Endothelial cell of umbilical vein (primary cell): ENCODE data around the gene FYTTD1. TPM values are rescaled to one million over a fixed set of nuclear protein-coding genes. Genes with fewer than 3 reads are reported as not detected.

Experiments
- BruUV-seq: library from RNA; stranded (reverse); fragments of 400-500 nt; replicated peaks from 2 replicates; lab custom pipeline; 2021; lab: Mats Ljungman, UMichigan
- CTCF ChIA-PET: fragments of 300-600, 350-600 bp; sonication (Branson Sonifier 250); formaldehyde crosslinking; loops from one replicate; lab custom pipeline; 2021; ENCODE audit warnings: antibody characterized with exemption, inconsistent platforms; lab: Charles Lee
- POLR2A ChIA-PET: fragments of 300-600, 350-600 bp; sonication (Branson Sonifier 250); formaldehyde crosslinking; loops from one replicate; lab custom pipeline; 2021; ENCODE audit warnings: antibody characterized with exemption, inconsistent platforms; lab: Charles Lee
- DNase-seq: peaks from one replicate; pipeline ENCODE4 v3.0.0-alpha.2; 2011; ENCODE audit warnings: low read depth, low spot score
- FAIRE-seq: peaks from 2 replicates; lab custom pipeline; 2011; peaks lifted over from hg19 to GRCh38; lab: Jason Lieb, UNC
- H2AFZ ChIP-seq: 2 replicates; pipeline ENCODE4 v1.6.0; 2012; ENCODE audit warnings: low read depth, low read length, control low read depth, inconsistent platforms
- H3K27ac ChIP-seq: 2 replicates; pipeline ENCODE4 v1.5.1; 2011; ENCODE audit warnings: low read depth, mild to moderate bottlenecking, control low read depth, low read length, moderate library complexity; ENCODE audit not compliant: insufficient read depth
- H3K27me3 ChIP-seq, 2 experiments: 2 replicates each; pipeline versions ENCODE4 v1.6.0 to v1.6.1; 2011; ENCODE audit warnings: low read length in 2 of 2, mixed read lengths in 1 of 2; ENCODE audit not compliant: control insufficient read depth in 2 of 2, insufficient read depth in 2 of 2
- H3K36me3 ChIP-seq, 2 experiments: 2 replicates in 1 of 2; 3 replicates in 1 of 2; pipeline ENCODE4 v1.5.1; 2011; ENCODE audit warnings: low read length in 2 of 2, mild to moderate bottlenecking in 1 of 2, moderate library complexity in 1 of 2; ENCODE audit not compliant: control insufficient read depth in 2 of 2, insufficient read depth in 2 of 2; ENCODE audit errors: extremely low read depth in 1 of 2
- H3K4me1 ChIP-seq: 3 replicates; pipeline ENCODE4 v1.5.1; 2011; ENCODE audit warnings: mild to moderate bottlenecking, low read length; ENCODE audit not compliant: control insufficient read depth, insufficient read depth; ENCODE audit errors: extremely low read depth
- H3K4me2 ChIP-seq: 2 replicates; pipeline ENCODE4 v1.6.1; 2011; ENCODE audit warnings: low read length, control low read depth, mixed read lengths; ENCODE audit not compliant: insufficient read depth
- H3K4me3 ChIP-seq, 3 experiments: fragments of 200-600 bp in 1 of 3; sonication (generic), shearing (Covaris generic) in 1 of 3; replicated peaks in 1 of 3; 2 replicates each; pipeline ENCODE4 v1.5.1; 2011 to 2016; ENCODE audit warnings: control low read depth in 3 of 3, low read length in 3 of 3, mild to moderate bottlenecking in 2 of 3, inconsistent platforms in 1 of 3, low read depth in 1 of 3, moderate library complexity in 1 of 3; ENCODE audit not compliant: insufficient read depth in 1 of 3
- H3K79me2 ChIP-seq: 2 replicates; pipeline ENCODE4 v1.6.0; 2012; ENCODE audit warnings: low read length, inconsistent platforms; ENCODE audit not compliant: control insufficient read depth, insufficient read depth
- H3K9ac ChIP-seq: replicated peaks from 2 replicates; pipeline ENCODE3; 2011; ENCODE audit warnings: low read length, control low read depth; ENCODE audit not compliant: insufficient read depth; ENCODE audit errors: extremely low read depth
- H3K9me1 ChIP-seq: replicated peaks from 3 replicates; pipeline ENCODE4 v1.6.0; 2011; ENCODE audit warnings: mild to moderate bottlenecking, low read length; ENCODE audit not compliant: control insufficient read depth, insufficient read depth; ENCODE audit errors: extremely low read depth
- H3K9me3 ChIP-seq: replicated peaks from 2 replicates; pipeline ENCODE4 v1.5.1; 2012; ENCODE audit warnings: low read length, inconsistent platforms; ENCODE audit not compliant: control insufficient read depth, insufficient read depth
- H4K20me1 ChIP-seq: replicated peaks from 2 replicates; pipeline ENCODE3; 2011; ENCODE audit warnings: mild to moderate bottlenecking, low read length; ENCODE audit not compliant: control insufficient read depth, insufficient read depth; ENCODE audit errors: extremely low read depth
- EZH2 ChIP-seq: IDR thresholded peaks from 2 replicates; pipeline ENCODE4 v1.6.1; 2012; ENCODE audit warnings: borderline replicate concordance, low read depth, mild to moderate bottlenecking, moderate library complexity, low read length, inconsistent platforms; ENCODE audit not compliant: severe bottlenecking
- FOS ChIP-seq: IDR thresholded peaks from 2 replicates; pipeline ENCODE4 v1.6.1; 2011; ENCODE audit warnings: mild to moderate bottlenecking, low read length, moderate library complexity, borderline replicate concordance; ENCODE audit not compliant: insufficient read depth
- GATA2 ChIP-seq: IDR thresholded peaks from 2 replicates; pipeline ENCODE4 v1.7.0; 2011; ENCODE audit warnings: low read depth, mild to moderate bottlenecking, moderate library complexity, mixed read lengths, low read length; ENCODE audit not compliant: insufficient read length, insufficient read depth
- JUN ChIP-seq: IDR thresholded peaks from 2 replicates; pipeline ENCODE4 v1.6.1; 2011; ENCODE audit warnings: borderline replicate concordance, low read depth; ENCODE audit not compliant: insufficient read length, insufficient read depth
- MYC ChIP-seq: IDR thresholded peaks from one replicate; pipeline ENCODE4 v1.6.1; 2011; ENCODE audit warnings: mild to moderate bottlenecking, low read depth, low read length
- POLR2A ChIP-seq: IDR thresholded peaks from 2 replicates; pipeline ENCODE4 v1.6.1; 2012; ENCODE audit warnings: low read depth, mild to moderate bottlenecking, control low read depth, low read length
- POLR2AphosphoS5 ChIP-seq: IDR thresholded peaks from 2 replicates; pipeline ENCODE4 v1.6.1; 2012; ENCODE audit warnings: low read depth, mild to moderate bottlenecking, control low read depth, low read length, moderate library complexity; ENCODE audit not compliant: insufficient read depth
- dilution Hi-C: fragments of 300-500 bp; cut with MboI; formaldehyde crosslinking; loops from one replicate; pipeline ENCODE4 v1.15.0; 2019; ENCODE audit warnings: low sequenced_read_pairs; ENCODE audit not compliant: extremely low pct_ligation_motif_present
- intact Hi-C: fragments of 100-400 bp; cut with micrococcal nuclease; formaldehyde crosslinking; loops from one replicate; pipeline ENCODE4 v1.10.0; 2022
- polyA plus RNA-seq, 4 experiments: library from polyadenylated mRNA; depleted of rRNA in 3 of 4; stranded (reverse) in 3 of 4; unstranded in 1 of 4; fragments of >200 nt; gene quantifications; 2 replicates each; pipeline versions ENCODE4 v1.2.1 to v1.2.3, GENCODE V29; 2011 to 2012; ENCODE audit warnings: missing spikeins in 1 of 4
- total RNA-seq: library from RNA; stranded (reverse); gene quantifications from 2 replicates; pipeline ENCODE4 v1.2.3, GENCODE V29; 2021
- TF ChIP-seq, protein P1 (sequence below), 2 donors: IDR thresholded peaks; 1 replicate in 1 of 2; 2 replicates in 1 of 2; pipeline ENCODE4 v1.5.1; 2011; ENCODE audit warnings: low read length in 2 of 2, mild to moderate bottlenecking in 2 of 2, moderate library complexity in 2 of 2, control low read depth in 1 of 2, inconsistent platforms in 1 of 2, low read depth in 1 of 2; ENCODE audit not compliant: insufficient read depth in 1 of 2; ENCODE audit errors: extremely low read depth in 1 of 2
- TF ChIP-seq, protein P2 (sequence below): IDR thresholded peaks from 2 replicates; pipeline ENCODE4 v1.6.1; 2011; ENCODE audit not compliant: insufficient read depth, insufficient read length

FYTTD1 gene
- total and polyA plus RNA-seq, 2 donors (not counting 3 experiments of a cell fraction or from before 2014, with no cell fraction given) = 8.9 to 52.3 TPM

DNA sequence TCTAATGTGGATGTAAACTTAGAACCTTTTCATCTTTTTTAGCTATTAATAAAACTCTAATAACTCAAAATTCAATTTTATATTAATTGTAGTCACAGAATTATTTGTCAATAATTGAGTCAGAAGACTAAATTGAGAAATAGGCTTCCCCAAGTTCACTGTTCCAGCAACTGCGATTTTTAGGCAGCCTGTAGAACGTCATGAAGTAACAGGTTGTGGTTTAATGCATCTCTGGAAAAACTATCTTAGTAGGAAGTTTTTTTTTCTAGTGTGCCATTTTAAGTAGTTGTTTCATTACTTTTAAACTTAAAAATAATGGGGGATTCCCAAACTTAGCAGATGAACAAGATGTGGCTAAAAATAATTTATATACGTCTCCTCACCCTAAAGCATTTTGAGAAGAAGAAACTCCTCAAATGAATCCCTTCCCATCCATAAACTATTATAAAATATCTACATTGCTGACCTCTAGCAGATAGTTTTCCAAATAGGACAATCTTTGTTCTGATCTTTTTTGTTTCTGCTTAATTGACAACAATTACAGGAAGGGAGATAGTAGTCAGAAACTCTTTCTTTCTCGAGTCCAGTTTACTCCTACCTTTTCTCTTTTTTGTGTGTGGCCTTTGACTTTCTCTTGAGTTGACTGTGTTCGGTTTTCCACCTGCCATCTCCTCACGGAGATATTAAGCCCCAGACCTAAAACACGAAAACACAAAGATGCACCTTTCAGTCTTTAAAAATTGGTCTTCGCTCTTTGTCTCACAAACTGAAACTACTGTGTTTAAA, 84.4 kb downstream of the FYTTD1 start:
- H2AFZ ChIP-seq = no peak overlapping the region
- no peak overlapping the region for H3K4me3 ChIP-seq
- H3K9ac ChIP-seq = no peak overlapping the region
- intact Hi-C loops (no loop called here), dilution Hi-C loops (no loop called here)
- peak; percentile 49 for FAIRE-seq
- no peak overlapping the region for H3K27ac ChIP-seq
- H3K9me1 ChIP-seq = no peaks in the 10 kb centered on the region
- peaks cover 11 to 19% of the 10 kb centered on the region in 2 experiments for H3K36me3 ChIP-seq
- H3K4me2 ChIP-seq = no peak overlapping the region
- H3K27me3 ChIP-seq = no peaks in the 10 kb centered on the region
- H3K79me2 ChIP-seq = no peaks in the 10 kb centered on the region
- no TSS peak for BruUV-seq
- no peak for DNase-seq
- H3K4me1 ChIP-seq = no peaks in the 10 kb centered on the region
- H4K20me1 ChIP-seq = no peaks in the 10 kb centered on the region
- ChIA-PET POLR2A (no interaction called here), CTCF (interaction anchor here (0.8 kb wide), 1 partner anchor 11 kb away, joined by 4 read pairs; no protein-coding TSS in a partner anchor)
- H3K9me3 ChIP-seq = no peaks in the 10 kb centered on the region
- TF ChIP-seq, protein P1, sequence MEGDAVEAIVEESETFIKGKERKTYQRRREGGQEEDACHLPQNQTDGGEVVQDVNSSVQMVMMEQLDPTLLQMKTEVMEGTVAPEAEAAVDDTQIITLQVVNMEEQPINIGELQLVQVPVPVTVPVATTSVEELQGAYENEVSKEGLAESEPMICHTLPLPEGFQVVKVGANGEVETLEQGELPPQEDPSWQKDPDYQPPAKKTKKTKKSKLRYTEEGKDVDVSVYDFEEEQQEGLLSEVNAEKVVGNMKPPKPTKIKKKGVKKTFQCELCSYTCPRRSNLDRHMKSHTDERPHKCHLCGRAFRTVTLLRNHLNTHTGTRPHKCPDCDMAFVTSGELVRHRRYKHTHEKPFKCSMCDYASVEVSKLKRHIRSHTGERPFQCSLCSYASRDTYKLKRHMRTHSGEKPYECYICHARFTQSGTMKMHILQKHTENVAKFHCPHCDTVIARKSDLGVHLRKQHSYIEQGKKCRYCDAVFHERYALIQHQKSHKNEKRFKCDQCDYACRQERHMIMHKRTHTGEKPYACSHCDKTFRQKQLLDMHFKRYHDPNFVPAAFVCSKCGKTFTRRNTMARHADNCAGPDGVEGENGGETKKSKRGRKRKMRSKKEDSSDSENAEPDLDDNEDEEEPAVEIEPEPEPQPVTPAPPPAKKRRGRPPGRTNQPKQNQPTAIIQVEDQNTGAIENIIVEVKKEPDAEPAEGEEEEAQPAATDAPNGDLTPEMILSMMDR (IDR thresholded peaks at IDR 0.05; ENCODE audit: extremely low read depth in 1 of 2, insufficient read depth in 1 of 2, low read depth in 1 of 2, low read length in 2 of 2) = no peak
- TF ChIP-seq JUN = no peak
- no peak for TF ChIP-seq POLR2AphosphoS5
- TF ChIP-seq, protein P2, sequence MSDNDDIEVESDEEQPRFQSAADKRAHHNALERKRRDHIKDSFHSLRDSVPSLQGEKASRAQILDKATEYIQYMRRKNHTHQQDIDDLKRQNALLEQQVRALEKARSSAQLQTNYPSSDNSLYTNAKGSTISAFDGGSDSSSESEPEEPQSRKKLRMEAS = no peak
- no peak for TF ChIP-seq GATA2
- TF ChIP-seq MYC = no peak
- no peak for TF ChIP-seq POLR2A
- TF ChIP-seq FOS = no peak
- no peak for TF ChIP-seq EZH2
